ENCODE data around the gene URM1. TPM values are rescaled to one million over a fixed set of nuclear protein-coding genes. Genes with fewer than 3 reads are reported as not detected.

Gene URM1
- total RNA-seq, 1 experiment from 2014 or later, result 45.4 TPM

- DNase-seq (ENCODE audit: low read depth, low spot score), result no peak
- in situ Hi-C loops (cut with HindIII; ENCODE audit: low pct_unique_long_range_greater_than_20kb, low sequenced_read_pairs), result no loop called here
- peak; percentile 92 for TF ChIP-seq CTCF (IDR thresholded peaks at IDR 0.05)
- no peak for TF ChIP-seq TCF7L2 (IDR thresholded peaks at IDR 0.05; ENCODE audit: low read depth, low read length)
- TF ChIP-seq, protein P1, sequence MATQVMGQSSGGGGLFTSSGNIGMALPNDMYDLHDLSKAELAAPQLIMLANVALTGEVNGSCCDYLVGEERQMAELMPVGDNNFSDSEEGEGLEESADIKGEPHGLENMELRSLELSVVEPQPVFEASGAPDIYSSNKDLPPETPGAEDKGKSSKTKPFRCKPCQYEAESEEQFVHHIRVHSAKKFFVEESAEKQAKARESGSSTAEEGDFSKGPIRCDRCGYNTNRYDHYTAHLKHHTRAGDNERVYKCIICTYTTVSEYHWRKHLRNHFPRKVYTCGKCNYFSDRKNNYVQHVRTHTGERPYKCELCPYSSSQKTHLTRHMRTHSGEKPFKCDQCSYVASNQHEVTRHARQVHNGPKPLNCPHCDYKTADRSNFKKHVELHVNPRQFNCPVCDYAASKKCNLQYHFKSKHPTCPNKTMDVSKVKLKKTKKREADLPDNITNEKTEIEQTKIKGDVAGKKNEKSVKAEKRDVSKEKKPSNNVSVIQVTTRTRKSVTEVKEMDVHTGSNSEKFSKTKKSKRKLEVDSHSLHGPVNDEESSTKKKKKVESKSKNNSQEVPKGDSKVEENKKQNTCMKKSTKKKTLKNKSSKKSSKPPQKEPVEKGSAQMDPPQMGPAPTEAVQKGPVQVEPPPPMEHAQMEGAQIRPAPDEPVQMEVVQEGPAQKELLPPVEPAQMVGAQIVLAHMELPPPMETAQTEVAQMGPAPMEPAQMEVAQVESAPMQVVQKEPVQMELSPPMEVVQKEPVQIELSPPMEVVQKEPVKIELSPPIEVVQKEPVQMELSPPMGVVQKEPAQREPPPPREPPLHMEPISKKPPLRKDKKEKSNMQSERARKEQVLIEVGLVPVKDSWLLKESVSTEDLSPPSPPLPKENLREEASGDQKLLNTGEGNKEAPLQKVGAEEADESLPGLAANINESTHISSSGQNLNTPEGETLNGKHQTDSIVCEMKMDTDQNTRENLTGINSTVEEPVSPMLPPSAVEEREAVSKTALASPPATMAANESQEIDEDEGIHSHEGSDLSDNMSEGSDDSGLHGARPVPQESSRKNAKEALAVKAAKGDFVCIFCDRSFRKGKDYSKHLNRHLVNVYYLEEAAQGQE (IDR thresholded peaks at IDR 0.05; ENCODE audit: insufficient read depth in 1 of 2, low read depth in 2 of 2, low read length in 1 of 2), result 0 out of 4 replicates have a peak, but pooled peaks of 1 of the 2 experiments have one; percentile 9
- TF ChIP-seq POLR2AphosphoS5 (IDR thresholded peaks at IDR 0.05; ENCODE audit: low read depth, low read length), result no peak
- TF ChIP-seq SIN3A (IDR thresholded peaks at IDR 0.05; ENCODE audit: borderline replicate concordance, insufficient read depth, low read depth, low read length), result no peak
- CTCF ChIA-PET, result interaction anchor here (0.5 to 1.0 kb wide), 5 partner anchors 17 to 281 kb away, joined by 3 to 6 read pairs (median 3); partner anchors contain the start of genes CERCAM and ODF2
- H3K27me3 ChIP-seq (ENCODE audit: control insufficient read depth, insufficient read depth, low read length), result no peaks in the 10 kb centered on the region
- no peak overlapping the region for H3K4me3 ChIP-seq (ENCODE audit: low read depth in 2 of 2, low read length in 2 of 2)
- intact Hi-C loops (cut with micrococcal nuclease; ENCODE audit: unreplicated experiment), result no loop called here
- H3K36me3 ChIP-seq (ENCODE audit: control insufficient read depth, insufficient read depth, low read length), result no peaks in the 10 kb centered on the region
- ATAC-seq, result peak; percentile 94
- H3K4me1 ChIP-seq (ENCODE audit: control insufficient read depth, insufficient read depth, low read length), result no peaks in the 10 kb centered on the region
- no peaks in the 10 kb centered on the region for H3K9me3 ChIP-seq (ENCODE audit: control insufficient read depth, insufficient read depth, low read depth, low read length)
- H3K27ac ChIP-seq (ENCODE audit: low read length), result no peak overlapping the region
- no TSS peak for BruUV-seq (replicated peaks)
- POLR2A ChIA-PET, result no interaction called here
Measured at GRCh38 chr9:128438343-128439109, 67.4 kb downstream of the URM1 start.

- no TSS peak for BruUV-seq (replicated peaks)
Measured at GRCh38 chr9:128439273-128439672, 68.1 kb downstream of the URM1 start.

More at GRCh38 chr9:128439273-128439672, 68.1 kb downstream of the URM1 start:
- Histone ChIP-seq H3K36me3 (ENCODE audit: control insufficient read depth, insufficient read depth, low read length) (no peaks in the 10 kb centered on the region), H3K27ac (ENCODE audit: low read length) (no peak overlapping the region), H3K9me3 (ENCODE audit: control insufficient read depth, insufficient read depth, low read depth, low read length) (no peaks in the 10 kb centered on the region), H3K4me3 (ENCODE audit: low read depth in 2 of 2, low read length in 2 of 2) (no peak overlapping the region), H3K27me3 (ENCODE audit: control insufficient read depth, insufficient read depth, low read length) (no peaks in the 10 kb centered on the region), H3K4me1 (ENCODE audit: control insufficient read depth, insufficient read depth, low read length) (no peaks in the 10 kb centered on the region)
- ChIA-PET POLR2A (no interaction called here), CTCF (interaction anchor here (0.6 to 0.9 kb wide), 2 partner anchors 16 to 78 kb away, joined by 3 read pairs; partner anchors contain the start of gene ODF2)
- ATAC-seq (no peak), DNase-seq (ENCODE audit: low read depth, low spot score) (no peak)
- in situ Hi-C loops (cut with HindIII; ENCODE audit: low pct_unique_long_range_greater_than_20kb, low sequenced_read_pairs) (no loop called here), intact Hi-C loops (cut with micrococcal nuclease; ENCODE audit: unreplicated experiment) (no loop called here)
- no peak for TF ChIP-seq POLR2AphosphoS5 (IDR thresholded peaks at IDR 0.05; ENCODE audit: low read depth, low read length)
- no peak for TF ChIP-seq CTCF (IDR thresholded peaks at IDR 0.05)
- TF ChIP-seq, protein P1 (IDR thresholded peaks at IDR 0.05; ENCODE audit: insufficient read depth in 1 of 2, low read depth in 2 of 2, low read length in 1 of 2), result no peak
- no peak for TF ChIP-seq TCF7L2 (IDR thresholded peaks at IDR 0.05; ENCODE audit: low read depth, low read length)
- no peak for TF ChIP-seq SIN3A (IDR thresholded peaks at IDR 0.05; ENCODE audit: borderline replicate concordance, insufficient read depth, low read depth, low read length)

All from Panc1 (cell line).